HG02642 (cell line): ENCODE results near the gene MINDY3.
"Not testable (repeated sequence)": the region's sequence is repeated elsewhere in the genome, so short reads cannot be mapped to it uniquely, and the experiment has no call there.

Experiments used
- ATAC-seq: cut with Tn5 transposase; IDR thresholded peaks from one replicate; pipeline ENCODE4 v1.9.1; 2021; ENCODE audit warnings: mild to moderate bottlenecking; ENCODE audit not compliant: unreplicated experiment, poor library complexity

MINDY3 gene

DNA sequence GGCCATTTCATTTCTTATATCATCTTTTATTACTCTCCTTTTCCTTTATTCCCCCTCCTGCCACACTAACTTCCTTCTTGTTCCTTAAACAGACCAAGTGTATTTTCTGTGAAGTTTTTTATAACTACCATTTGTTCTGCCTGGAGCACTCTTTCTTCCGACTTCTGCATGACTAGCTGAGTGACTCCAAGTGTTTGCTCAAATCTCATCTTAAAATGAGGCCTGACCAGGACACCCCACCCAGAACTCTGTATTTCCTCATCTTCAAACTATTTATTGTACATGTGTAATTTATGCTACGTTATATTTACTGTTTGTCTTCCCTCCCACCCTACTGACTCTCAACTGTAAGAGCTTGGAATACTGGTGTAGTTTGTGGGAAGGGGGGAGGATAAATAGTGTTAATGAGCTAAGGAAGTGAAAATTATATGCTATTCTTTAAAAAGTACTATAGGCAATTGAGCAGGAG lies 3.2 kb downstream of the MINDY3 start:
- no peak for ATAC-seq

DNA sequence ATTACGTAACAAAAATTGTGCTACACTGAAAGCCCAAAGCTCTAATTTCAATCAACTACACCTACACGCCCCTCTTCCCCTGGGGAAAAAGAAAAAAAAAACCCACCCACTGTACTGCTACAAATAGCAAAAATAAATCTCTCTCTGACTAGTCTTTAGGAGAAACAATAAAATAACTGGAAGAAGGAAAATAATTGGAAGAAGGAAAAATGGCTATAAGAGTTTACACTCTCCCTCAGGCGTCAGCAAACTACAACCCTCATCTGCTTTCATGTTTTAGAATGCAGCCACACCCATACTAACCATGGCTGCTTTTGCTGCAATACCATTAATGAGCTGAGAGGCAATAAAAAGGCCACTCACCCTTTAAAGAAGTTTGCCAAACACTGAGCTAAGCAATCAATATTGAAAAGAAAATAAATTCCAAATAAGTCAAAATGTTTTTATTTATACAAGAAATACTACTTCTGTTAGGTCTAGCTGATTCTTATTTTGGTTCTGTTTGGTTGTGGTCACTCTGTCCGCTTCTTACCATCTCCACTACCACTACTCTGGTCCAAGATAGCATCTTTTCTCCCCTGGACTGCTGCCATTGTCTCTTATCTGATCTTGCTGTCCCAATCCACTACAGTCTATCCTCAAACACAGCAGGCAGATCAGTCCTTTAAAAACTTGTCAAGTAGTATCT lies 3.8 kb downstream of the MINDY3 start:
- ATAC-seq, result no peak

DNA sequence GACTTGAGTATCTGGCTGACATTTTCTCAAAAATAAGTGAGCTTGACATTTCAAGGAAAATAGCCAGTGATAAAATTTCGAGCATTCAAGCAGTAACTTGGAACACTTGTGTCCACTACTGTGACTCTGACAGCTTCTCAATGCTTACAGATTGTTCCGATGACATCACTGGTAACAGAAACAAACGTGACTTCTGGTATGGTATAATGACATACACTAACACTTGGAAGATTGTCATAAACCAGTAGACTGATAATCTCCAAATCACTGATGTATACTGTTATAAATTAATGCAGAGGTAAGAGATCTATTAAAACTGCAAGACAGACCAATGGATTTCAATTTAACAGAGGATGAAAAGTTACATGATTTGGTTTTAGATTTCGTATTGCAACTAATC lies 6.5 kb downstream of the MINDY3 start:
- no peak for ATAC-seq

DNA sequence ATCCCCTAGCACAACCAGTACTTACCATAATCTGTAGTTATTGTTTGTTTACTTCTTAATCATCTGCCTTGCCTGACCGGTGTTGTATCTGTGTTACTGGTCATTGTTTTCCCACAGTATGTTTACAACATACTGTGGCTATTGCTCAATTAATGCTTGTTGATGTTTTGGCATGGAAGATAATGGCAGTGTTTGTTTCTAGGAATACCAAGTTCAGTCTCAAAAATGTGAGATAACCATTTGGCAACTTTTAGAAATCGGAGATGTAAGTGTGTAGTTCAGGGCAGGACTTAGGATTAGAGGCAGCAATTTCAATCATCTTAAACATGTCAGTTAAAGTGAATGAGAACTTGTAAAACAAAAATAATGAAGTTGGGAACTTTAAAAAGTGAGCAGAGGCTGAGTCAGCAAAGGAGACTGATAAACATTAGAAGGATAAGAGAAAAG lies 8.2 kb downstream of the MINDY3 start:
- no peak for ATAC-seq

DNA sequence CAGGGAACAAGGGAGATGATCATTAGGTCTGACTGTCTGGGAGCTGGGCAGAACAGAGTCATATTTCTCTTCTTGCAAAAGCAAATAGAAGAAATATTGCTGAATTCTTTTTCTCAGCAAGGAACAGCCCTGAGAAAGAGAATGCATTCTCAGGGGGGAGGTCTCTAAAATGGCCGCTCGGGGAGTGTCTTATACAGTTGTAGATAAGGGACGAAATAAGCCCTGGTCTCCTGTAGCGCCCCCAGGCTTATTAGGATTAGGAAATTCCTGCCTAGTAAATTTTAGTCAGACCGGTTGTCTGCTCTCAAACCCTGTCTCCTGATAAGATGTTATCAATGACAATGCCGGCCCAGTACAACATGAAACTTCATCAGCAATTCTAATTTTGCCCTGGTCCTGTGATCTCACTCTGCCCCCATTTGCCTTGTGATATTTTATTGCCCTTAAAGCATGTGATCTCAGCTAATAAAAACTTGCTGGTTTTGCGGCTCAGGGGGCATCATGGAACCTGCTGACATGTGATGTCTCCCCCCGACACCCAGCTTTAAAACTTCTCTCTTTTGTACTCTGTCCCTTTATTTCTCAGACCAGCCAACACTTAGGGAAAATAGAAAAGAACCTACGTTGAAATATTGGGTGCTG lies 9.8 kb downstream of the MINDY3 start:
- ATAC-seq, result not testable (repeated sequence)

DNA sequence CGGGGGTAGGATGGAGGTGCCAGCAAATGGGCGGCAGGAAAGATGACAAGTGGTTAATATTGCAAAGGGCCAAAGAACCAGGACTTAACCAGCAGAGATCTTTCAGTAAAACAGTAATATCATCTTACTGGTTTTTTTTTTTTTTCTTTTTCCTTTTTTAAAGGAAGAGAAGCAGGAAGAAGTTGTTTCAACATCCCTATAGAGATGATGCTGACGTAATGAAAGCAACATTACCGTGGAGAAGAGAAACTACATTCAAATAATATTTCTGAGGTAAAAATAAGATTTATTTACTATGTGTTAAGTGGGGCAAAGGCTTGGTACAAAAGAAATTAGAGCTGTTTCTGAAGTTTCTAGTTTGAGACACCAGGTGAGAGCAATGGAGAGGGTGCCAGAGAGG lies 11.0 kb downstream of the MINDY3 start:
- ATAC-seq, result no peak

DNA sequence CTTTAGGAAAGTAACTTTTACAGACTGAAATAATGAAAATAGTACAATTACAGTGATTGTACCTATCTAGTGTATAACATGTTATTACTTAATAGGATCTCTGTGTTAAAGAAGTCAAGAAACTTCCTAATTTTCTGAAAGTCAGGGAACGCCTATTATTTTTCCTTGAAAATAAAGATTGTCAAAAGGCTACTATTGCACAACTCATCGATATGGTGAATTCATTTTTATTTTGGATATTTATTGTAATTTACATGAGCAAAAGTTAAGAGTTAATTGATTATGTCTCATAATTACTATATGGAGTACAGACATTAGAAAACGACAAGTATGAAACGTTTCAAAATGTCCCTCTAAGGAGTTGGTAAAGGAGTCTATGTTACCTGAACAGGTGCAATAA lies 12.8 kb downstream of the MINDY3 start:
- no peak for ATAC-seq

DNA sequence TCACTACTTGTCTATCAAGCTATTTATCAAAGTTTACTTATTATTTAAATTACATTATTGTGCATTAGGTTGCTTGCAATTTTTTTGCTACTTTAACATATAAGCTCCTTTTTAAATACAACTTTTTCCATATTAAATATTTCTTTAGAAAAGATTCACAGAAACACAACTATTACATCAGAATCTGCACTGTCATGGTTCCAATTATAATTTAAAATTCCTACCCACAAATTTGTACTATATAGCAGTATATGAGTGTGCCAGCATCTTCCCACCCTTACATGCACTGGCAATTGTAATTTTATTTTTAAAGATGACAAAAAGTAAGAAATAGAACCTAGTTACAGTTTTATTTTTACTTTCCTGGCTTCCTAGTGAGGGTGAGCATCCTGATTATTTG lies 15.8 kb downstream of the MINDY3 start:
- no peak for ATAC-seq

DNA sequence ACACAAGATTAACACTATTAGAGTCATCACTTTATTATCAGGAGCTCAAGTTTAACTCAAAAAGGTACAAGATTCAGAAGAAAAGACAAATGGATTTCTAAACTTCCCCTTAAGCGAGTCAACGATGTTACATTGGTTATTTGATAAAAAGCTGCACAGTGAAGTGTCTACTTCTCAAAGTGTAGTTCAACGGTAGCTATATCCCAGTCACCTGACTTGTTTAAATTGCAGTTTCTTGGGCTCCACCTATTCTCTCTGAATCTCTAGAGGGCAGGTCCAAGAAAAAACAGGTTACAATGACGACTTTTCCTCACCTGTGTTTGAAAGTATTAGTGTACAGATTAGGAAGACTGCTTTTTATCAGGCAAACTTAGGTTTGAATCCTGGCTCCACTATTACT lies 16.6 kb downstream of the MINDY3 start:
- ATAC-seq, result no peak

DNA sequence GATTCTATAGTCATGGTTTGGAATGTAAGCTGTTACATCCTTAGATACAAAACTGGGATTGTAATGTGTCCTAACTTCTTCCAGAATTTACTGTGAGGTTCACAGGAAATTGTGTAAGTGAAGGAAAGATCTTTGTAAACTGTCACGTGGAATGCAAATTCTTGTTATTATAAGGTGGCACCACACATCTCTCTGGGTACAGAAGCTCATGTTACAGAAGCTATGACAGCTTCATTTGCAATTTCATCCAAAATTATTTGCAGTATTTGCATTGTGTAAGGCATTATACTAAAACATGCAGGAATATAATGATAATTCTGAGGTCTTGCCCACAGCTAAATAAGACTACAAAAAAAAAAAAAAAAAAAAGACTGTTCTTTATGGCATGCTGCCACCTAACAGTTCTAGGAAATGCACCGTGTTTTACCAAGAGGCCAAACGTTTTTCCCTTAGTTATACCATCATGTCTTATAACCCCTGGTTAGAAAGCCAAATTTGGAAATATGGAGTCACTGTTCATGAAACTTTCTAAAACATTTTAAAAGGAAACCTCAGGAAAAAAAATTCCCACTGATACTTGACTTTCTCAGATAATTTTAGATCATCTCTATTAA lies 17.6 kb downstream of the MINDY3 start:
- ATAC-seq, result no peak

DNA sequence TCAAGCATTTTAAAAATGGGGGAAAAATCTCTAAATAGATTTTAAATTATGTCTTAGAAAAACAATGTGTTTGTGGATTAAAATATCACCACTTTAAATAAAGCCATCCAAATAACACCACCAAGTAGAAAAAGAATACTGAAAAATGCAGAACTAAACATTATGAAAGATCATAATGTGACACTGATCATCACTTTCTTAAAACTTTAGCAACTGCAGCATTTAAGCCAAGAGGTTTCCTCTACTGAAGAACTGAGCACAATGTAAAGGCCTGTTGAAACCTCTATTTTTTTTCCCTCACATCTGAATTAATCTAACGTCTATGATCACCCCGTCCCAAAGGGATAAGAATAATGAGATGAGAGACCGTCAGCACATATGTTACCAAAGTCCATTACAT lies 18.6 kb downstream of the MINDY3 start:
- ATAC-seq, result no peak

DNA sequence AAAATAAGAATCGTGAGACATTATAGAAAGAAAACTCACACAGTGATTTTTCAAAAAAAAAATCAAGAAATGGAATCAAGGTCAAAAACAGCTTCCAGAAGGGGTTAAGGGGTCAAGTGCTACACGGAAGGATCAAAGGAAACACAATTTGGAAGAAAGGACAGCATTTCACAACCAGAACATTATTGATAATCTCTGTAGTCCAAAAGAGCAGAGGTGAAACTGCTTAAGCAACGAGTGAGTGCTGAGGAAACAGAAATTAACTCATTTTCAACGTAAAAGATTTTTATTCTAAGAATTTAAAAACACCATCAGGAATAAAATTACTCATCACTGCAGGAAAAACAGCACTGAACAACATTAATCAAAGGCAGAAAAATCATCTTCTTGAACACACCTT lies 23.5 kb downstream of the MINDY3 start:
- no peak for ATAC-seq

DNA sequence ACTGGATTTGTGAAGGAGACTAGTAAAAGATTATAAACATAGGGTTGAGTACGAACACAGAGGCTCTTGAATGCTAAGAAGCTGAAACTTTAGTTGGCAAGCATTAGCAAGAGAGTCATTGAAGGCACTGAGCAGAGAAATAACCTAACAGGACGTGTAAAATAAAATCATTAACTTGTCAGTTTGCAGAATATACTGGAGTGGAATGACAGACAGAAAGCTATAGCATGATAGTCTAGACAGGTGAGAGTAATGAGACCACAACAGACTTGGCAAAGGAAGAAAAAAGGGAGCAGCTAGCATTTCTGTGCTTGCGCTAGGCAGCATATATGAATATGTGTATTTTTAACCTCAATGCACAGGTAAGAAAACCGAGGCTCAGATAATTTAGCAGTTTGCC lies 30.8 kb downstream of the MINDY3 start:
- no peak for ATAC-seq

DNA sequence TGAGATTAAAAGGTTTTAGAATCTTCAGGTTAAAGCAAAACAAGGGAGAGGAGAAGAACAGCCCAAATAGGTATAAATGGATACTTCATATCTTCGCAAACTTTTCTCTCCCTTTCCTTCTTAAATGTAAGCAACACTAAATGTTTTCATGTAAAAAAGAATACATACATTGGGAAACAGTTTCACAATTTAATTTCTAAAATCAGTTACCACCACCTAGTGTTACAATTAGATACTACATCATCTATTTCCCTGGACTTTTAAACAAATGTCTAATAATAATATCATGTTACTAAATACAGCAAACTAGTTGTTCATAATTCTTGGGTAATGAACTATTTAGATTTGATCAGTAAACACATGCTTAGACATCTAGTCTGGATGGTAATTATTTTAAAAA lies 35.8 kb downstream of the MINDY3 start:
- ATAC-seq, result no peak

DNA sequence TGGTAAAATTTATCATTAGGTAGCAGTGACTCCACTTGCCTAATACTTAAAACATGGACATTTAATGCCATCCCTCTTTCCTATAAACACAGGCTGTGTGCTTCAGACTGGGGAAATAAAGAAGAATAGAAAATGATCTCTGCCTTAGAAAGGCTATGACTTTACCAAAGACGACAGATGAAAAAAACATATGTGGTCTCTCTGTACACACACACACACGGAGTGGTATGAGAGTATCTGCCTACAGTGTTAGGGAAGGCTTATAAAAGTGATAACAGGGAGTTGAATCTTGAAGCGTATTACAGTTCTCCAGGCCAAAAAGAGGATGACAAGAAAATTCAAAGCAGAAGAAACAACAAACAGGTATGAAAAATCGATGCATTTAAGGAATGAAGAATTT lies 38.2 kb downstream of the MINDY3 start:
- ATAC-seq, result no peak

DNA sequence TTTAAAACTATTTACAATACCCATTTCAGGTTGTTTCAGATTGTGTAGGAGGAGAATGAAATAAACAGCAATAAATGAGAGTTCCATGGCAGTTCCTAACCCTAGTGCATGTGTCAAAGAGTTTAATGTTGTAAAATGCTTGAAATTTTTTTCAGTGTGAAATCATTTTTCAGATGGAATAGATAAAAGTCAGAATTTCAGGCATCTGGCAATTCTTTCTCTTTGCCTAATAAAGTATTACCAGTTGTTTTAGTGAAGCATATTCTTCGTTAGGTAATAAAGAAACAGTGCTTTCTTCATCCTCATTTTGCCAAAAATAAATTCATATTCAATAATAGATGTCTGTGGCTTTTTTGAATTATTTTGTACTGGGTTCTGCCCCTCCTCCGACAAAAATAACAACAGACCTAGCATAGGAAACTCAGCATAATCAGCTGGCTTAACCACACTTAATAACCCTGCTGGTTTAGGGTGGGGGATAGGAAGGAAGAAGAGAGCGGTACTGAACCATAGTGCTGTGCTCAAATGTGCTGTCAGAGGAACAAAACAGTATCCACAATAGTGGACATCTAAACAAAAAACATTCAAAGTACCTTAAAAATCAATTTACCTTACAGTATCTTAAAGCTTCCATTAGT lies 39.1 kb downstream of the MINDY3 start:
- ATAC-seq, result no peak

DNA sequence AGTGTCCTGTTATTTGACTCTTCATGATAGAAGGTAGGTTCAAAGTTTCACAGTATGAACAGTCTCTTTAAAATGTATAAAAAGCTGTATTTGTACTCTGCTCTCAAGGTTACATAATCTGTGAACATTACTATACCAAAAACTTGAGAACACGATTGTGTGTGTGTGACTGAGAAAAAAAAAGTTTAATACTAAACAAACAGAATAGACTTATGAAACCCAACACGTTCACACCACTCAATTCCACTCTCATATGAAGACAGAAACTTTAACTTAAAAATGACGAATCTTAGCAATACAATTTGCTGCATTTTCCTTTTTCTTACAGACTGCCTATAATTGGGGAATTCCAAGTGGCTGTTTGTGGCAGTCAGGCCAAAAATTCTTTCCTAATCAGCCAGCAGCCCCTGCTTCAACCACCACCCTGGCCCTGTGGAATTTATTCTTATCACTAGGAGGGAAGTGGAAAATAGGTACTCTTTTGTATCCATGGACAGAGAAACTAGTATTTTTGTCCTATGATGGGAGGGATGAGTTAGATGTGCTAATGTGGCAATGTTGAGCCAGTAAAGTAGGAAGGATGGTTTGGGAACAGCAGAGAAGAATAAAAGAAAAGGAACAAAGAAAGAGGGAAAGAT lies 42.8 kb downstream of the MINDY3 start:
- ATAC-seq, result no peak

DNA sequence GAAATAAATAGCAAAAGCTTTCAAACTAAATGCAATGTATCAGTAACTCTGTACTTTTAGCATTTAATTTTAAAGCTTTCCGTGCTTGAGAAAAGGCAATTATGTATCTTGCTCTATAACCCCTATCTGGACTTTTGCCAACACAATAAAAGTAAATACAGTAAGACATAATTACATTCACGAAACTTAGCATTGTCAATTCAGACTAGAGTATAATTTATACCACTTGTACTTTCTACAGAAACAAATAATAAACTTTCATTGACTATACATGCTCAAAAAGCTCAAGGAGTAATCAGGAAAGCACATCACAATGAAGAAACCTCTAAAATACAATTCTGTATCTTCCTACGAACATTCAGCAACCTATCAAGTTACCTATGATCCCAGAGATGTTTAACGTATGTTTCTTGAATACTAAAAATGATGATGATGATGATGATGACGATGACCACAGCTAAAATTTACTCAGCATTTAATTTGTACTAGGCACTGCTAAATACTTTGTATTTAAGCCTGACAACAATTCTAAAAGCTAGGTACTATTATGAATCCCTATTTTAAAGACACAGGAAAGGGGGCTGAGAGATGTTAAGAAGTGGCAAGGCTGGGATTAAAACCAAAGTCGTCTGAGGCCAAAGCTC lies 44.9 kb downstream of the MINDY3 start:
- no peak for ATAC-seq

DNA sequence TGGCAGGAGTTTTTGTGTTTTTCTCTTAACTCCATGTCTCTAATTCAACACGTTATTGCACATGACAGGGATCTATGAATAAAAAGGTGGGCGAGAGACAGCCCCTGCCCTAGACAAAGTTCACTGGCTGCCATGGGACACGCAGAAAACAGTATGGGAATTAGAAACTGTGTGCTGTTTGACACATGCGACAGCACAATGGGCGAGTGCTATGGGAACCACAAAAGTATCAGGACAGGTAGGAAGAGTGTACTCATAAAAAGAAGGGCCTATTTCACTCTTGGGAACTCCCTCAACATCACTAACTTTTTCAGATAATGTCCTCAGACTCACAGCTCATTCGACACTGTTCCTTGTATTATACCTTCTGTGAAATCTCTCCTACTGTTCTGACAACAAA lies 45.7 kb downstream of the MINDY3 start:
- no peak for ATAC-seq

DNA sequence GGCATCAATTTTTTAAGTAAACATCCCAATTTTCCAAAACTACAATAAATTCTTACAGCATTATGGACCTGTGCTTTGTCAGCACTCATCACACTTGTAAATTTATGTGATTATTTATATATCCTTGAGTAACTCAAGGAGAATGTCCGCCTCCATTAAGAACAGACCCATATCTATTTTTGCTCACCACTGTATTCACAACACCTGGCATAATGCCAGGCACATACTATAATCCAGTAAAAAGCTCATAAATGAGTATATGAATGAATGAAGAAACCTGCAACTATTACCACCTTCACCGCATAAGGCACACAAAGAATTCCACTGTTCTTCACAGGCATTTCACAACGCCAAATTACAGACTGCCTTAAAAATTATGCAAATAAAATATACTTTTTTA lies 46.9 kb downstream of the MINDY3 start:
- ATAC-seq, result no peak
